ENCODE data around the gene CNTLN. TPM values are rescaled to one million over a fixed set of nuclear protein-coding genes. Genes with fewer than 3 reads are reported as not detected.

Gene CNTLN
- total and polyA plus RNA-seq, 9 of the 15 experiments (the other 6 are each of a cell fraction or from before 2014, with no cell fraction given) = 0.08 TPM; not detected in 8

- TF ChIP-seq ZNF174 (CRISPR knock-in tag; IDR thresholded peaks at IDR 0.05) = no peak
- no peak for TF ChIP-seq E4F1 (CRISPR knock-in tag; IDR thresholded peaks at IDR 0.05; ENCODE audit: borderline replicate concordance)
- no peak for TF ChIP-seq BCL6 (CRISPR knock-in tag; IDR thresholded peaks at IDR 0.05)
- TF ChIP-seq ZNF655 (CRISPR knock-in tag; IDR thresholded peaks at IDR 0.05) = no peak
Measured at GRCh38 chr9:17166346-17166745, 31.5 kb downstream of the CNTLN start (continued).

GRCh38 chr9:17171309-17172094 is 36.7 kb downstream of the CNTLN start:
- in situ Hi-C loops (cut with MboI) (no loop called here), intact Hi-C loops (cut with micrococcal nuclease) (no loop called here)
- Histone ChIP-seq H2AFZ (ENCODE audit: low read depth, low read length) (no peak overlapping the region), H3K4me2 (ENCODE audit: insufficient read depth, low read length) (no peak overlapping the region), H3K9me3 (replicated peaks; ENCODE audit: control insufficient read depth, insufficient read depth, low read depth, low read length) (no peaks in the 10 kb centered on the region), H3K27me3 (ENCODE audit: control insufficient read depth in 2 of 2, insufficient read depth in 2 of 2, low read length in 2 of 2) (no peaks in the 10 kb centered on the region), H3K9ac (ENCODE audit: insufficient read depth in 1 of 2, low read depth in 2 of 2, low read length in 2 of 2) (no peak overlapping the region), H3K9me1 (ENCODE audit: control insufficient read depth, insufficient read depth, low read length) (no peaks in the 10 kb centered on the region), H3K4me1 (replicated peaks in 1 of 2; ENCODE audit: control insufficient read depth in 2 of 2, insufficient read depth in 2 of 2, low read length in 2 of 2) (no peaks in the 10 kb centered on the region), H3K4me3 (no peak overlapping the region), H3K36me3 (ENCODE audit: control insufficient read depth, insufficient read depth, low read length) (no peaks in the 10 kb centered on the region), H3K27ac (ENCODE audit: extremely low read depth, low read depth, low read length) (no peak overlapping the region), H4K20me1 (replicated peaks; ENCODE audit: control insufficient read depth, insufficient read depth, low read length) (no peaks in the 10 kb centered on the region), H3K79me2 (ENCODE audit: control insufficient read depth, insufficient read depth, low read length) (no peaks in the 10 kb centered on the region)
- DNase-seq (ENCODE audit: extremely low read depth in 1 of 4, low spot score in 3 of 4) = no peak
- FAIRE-seq = no peak
- 0% methylated on average over 5 of the region's 5 CpGs for WGBS (ENCODE audit: insufficient coverage, low coverage, missing lambda C conversion rate)
- POLR2A ChIA-PET = no interaction called here
- CTCF ChIA-PET (ENCODE audit: low intra/inter-chr PET ratio) = no interaction called here
- ATAC-seq = no peak
- no TSS peak for BruUV-seq (replicated peaks)
- TF ChIP-seq GATA2 (CRISPR knock-in tag; IDR thresholded peaks at IDR 0.05) (no peak), MEF2A (IDR thresholded peaks at IDR 0.05; ENCODE audit: control insufficient read depth, low read depth, low read length) (no peak), ZNF407 (IDR thresholded peaks at IDR 0.05; ENCODE audit: low read depth) (no peak)
